Endothelial cell of umbilical vein (primary cell): Measurements from ENCODE around the gene PLPP2. TPM values are rescaled to one million over a fixed set of nuclear protein-coding genes. Genes with fewer than 3 reads are reported as not detected.

Experiments
- BruUV-seq: library from RNA; stranded (reverse); fragments of 400-500 nt; replicated peaks from 2 replicates; lab custom pipeline; 2021; lab: Mats Ljungman, UMichigan
- CTCF ChIA-PET: fragments of 300-600, 350-600 bp; sonication (Branson Sonifier 250); formaldehyde crosslinking; loops from one replicate; lab custom pipeline; 2021; ENCODE audit warnings: antibody characterized with exemption, inconsistent platforms; lab: Charles Lee
- POLR2A ChIA-PET: fragments of 300-600, 350-600 bp; sonication (Branson Sonifier 250); formaldehyde crosslinking; loops from one replicate; lab custom pipeline; 2021; ENCODE audit warnings: antibody characterized with exemption, inconsistent platforms; lab: Charles Lee
- DNase-seq: peaks from one replicate; pipeline ENCODE4 v3.0.0-alpha.2; 2011; ENCODE audit warnings: low read depth, low spot score
- FAIRE-seq: peaks from 2 replicates; lab custom pipeline; 2011; peaks lifted over from hg19 to GRCh38; lab: Jason Lieb, UNC
- H2AFZ ChIP-seq: 2 replicates; pipeline ENCODE4 v1.6.0; 2012; ENCODE audit warnings: low read depth, low read length, control low read depth, inconsistent platforms
- H3K27ac ChIP-seq: 2 replicates; pipeline ENCODE4 v1.5.1; 2011; ENCODE audit warnings: low read depth, mild to moderate bottlenecking, control low read depth, low read length, moderate library complexity; ENCODE audit not compliant: insufficient read depth
- H3K27me3 ChIP-seq, 2 experiments: 2 replicates each; pipeline versions ENCODE4 v1.6.0 to v1.6.1; 2011; ENCODE audit warnings: low read length in 2 of 2, mixed read lengths in 1 of 2; ENCODE audit not compliant: control insufficient read depth in 2 of 2, insufficient read depth in 2 of 2
- H3K36me3 ChIP-seq, 2 experiments: 2 replicates in 1 of 2; 3 replicates in 1 of 2; pipeline ENCODE4 v1.5.1; 2011; ENCODE audit warnings: low read length in 2 of 2, mild to moderate bottlenecking in 1 of 2, moderate library complexity in 1 of 2; ENCODE audit not compliant: control insufficient read depth in 2 of 2, insufficient read depth in 2 of 2; ENCODE audit errors: extremely low read depth in 1 of 2
- H3K4me1 ChIP-seq: 3 replicates; pipeline ENCODE4 v1.5.1; 2011; ENCODE audit warnings: mild to moderate bottlenecking, low read length; ENCODE audit not compliant: control insufficient read depth, insufficient read depth; ENCODE audit errors: extremely low read depth
- H3K4me2 ChIP-seq: 2 replicates; pipeline ENCODE4 v1.6.1; 2011; ENCODE audit warnings: low read length, control low read depth, mixed read lengths; ENCODE audit not compliant: insufficient read depth
- H3K4me3 ChIP-seq, 3 experiments: fragments of 200-600 bp in 1 of 3; sonication (generic), shearing (Covaris generic) in 1 of 3; replicated peaks in 1 of 3; 2 replicates each; pipeline ENCODE4 v1.5.1; 2011 to 2016; ENCODE audit warnings: control low read depth in 3 of 3, low read length in 3 of 3, mild to moderate bottlenecking in 2 of 3, inconsistent platforms in 1 of 3, low read depth in 1 of 3, moderate library complexity in 1 of 3; ENCODE audit not compliant: insufficient read depth in 1 of 3
- H3K79me2 ChIP-seq: 2 replicates; pipeline ENCODE4 v1.6.0; 2012; ENCODE audit warnings: low read length, inconsistent platforms; ENCODE audit not compliant: control insufficient read depth, insufficient read depth
- H3K9ac ChIP-seq: replicated peaks from 2 replicates; pipeline ENCODE3; 2011; ENCODE audit warnings: low read length, control low read depth; ENCODE audit not compliant: insufficient read depth; ENCODE audit errors: extremely low read depth
- H3K9me1 ChIP-seq: replicated peaks from 3 replicates; pipeline ENCODE4 v1.6.0; 2011; ENCODE audit warnings: mild to moderate bottlenecking, low read length; ENCODE audit not compliant: control insufficient read depth, insufficient read depth; ENCODE audit errors: extremely low read depth
- H3K9me3 ChIP-seq: replicated peaks from 2 replicates; pipeline ENCODE4 v1.5.1; 2012; ENCODE audit warnings: low read length, inconsistent platforms; ENCODE audit not compliant: control insufficient read depth, insufficient read depth
- H4K20me1 ChIP-seq: replicated peaks from 2 replicates; pipeline ENCODE3; 2011; ENCODE audit warnings: mild to moderate bottlenecking, low read length; ENCODE audit not compliant: control insufficient read depth, insufficient read depth; ENCODE audit errors: extremely low read depth
- CTCF ChIP-seq, 2 donors: IDR thresholded peaks; 1 replicate in 1 of 2; 2 replicates in 1 of 2; pipeline ENCODE4 v1.5.1; 2011; ENCODE audit warnings: low read length in 2 of 2, mild to moderate bottlenecking in 2 of 2, moderate library complexity in 2 of 2, control low read depth in 1 of 2, inconsistent platforms in 1 of 2, low read depth in 1 of 2; ENCODE audit not compliant: insufficient read depth in 1 of 2; ENCODE audit errors: extremely low read depth in 1 of 2
- EZH2 ChIP-seq: IDR thresholded peaks from 2 replicates; pipeline ENCODE4 v1.6.1; 2012; ENCODE audit warnings: borderline replicate concordance, low read depth, mild to moderate bottlenecking, moderate library complexity, low read length, inconsistent platforms; ENCODE audit not compliant: severe bottlenecking
- FOS ChIP-seq: IDR thresholded peaks from 2 replicates; pipeline ENCODE4 v1.6.1; 2011; ENCODE audit warnings: mild to moderate bottlenecking, low read length, moderate library complexity, borderline replicate concordance; ENCODE audit not compliant: insufficient read depth
- GATA2 ChIP-seq: IDR thresholded peaks from 2 replicates; pipeline ENCODE4 v1.7.0; 2011; ENCODE audit warnings: low read depth, mild to moderate bottlenecking, moderate library complexity, mixed read lengths, low read length; ENCODE audit not compliant: insufficient read length, insufficient read depth
- JUN ChIP-seq: IDR thresholded peaks from 2 replicates; pipeline ENCODE4 v1.6.1; 2011; ENCODE audit warnings: borderline replicate concordance, low read depth; ENCODE audit not compliant: insufficient read length, insufficient read depth
- MAX ChIP-seq: IDR thresholded peaks from 2 replicates; pipeline ENCODE4 v1.6.1; 2011; ENCODE audit not compliant: insufficient read depth, insufficient read length
- MYC ChIP-seq: IDR thresholded peaks from one replicate; pipeline ENCODE4 v1.6.1; 2011; ENCODE audit warnings: mild to moderate bottlenecking, low read depth, low read length
- POLR2A ChIP-seq: IDR thresholded peaks from 2 replicates; pipeline ENCODE4 v1.6.1; 2012; ENCODE audit warnings: low read depth, mild to moderate bottlenecking, control low read depth, low read length
- POLR2AphosphoS5 ChIP-seq: IDR thresholded peaks from 2 replicates; pipeline ENCODE4 v1.6.1; 2012; ENCODE audit warnings: low read depth, mild to moderate bottlenecking, control low read depth, low read length, moderate library complexity; ENCODE audit not compliant: insufficient read depth
- dilution Hi-C: fragments of 300-500 bp; cut with MboI; formaldehyde crosslinking; loops from one replicate; pipeline ENCODE4 v1.15.0; 2019; ENCODE audit warnings: low sequenced_read_pairs; ENCODE audit not compliant: extremely low pct_ligation_motif_present
- intact Hi-C: fragments of 100-400 bp; cut with micrococcal nuclease; formaldehyde crosslinking; loops from one replicate; pipeline ENCODE4 v1.10.0; 2022
- polyA plus RNA-seq, 4 experiments: library from polyadenylated mRNA; depleted of rRNA in 3 of 4; stranded (reverse) in 3 of 4; unstranded in 1 of 4; fragments of >200 nt; gene quantifications; 2 replicates each; pipeline versions ENCODE4 v1.2.1 to v1.2.3, GENCODE V29; 2011 to 2012; ENCODE audit warnings: missing spikeins in 1 of 4
- total RNA-seq: library from RNA; stranded (reverse); gene quantifications from 2 replicates; pipeline ENCODE4 v1.2.3, GENCODE V29; 2021

PLPP2 gene
- total and polyA plus RNA-seq, 2 donors (not counting 3 experiments of a cell fraction or from before 2014, with no cell fraction given): 27.9 to 34.3 TPM

- Histone ChIP-seq H3K4me3 (no peak overlapping the region), H3K4me2 (no peak overlapping the region), H3K27me3 (peaks cover 16 to 27% of the 10 kb centered on the region in 2 experiments), H3K9me3 (no peaks in the 10 kb centered on the region), H3K79me2 (no peaks in the 10 kb centered on the region), H2AFZ (no peak overlapping the region), H3K9ac (no peak overlapping the region), H3K36me3 (no peaks in the 10 kb centered on the region), H3K27ac (no peak overlapping the region), H3K4me1 (peaks cover 11% of the 10 kb centered on the region), H3K9me1 (no peaks in the 10 kb centered on the region), H4K20me1 (no peaks in the 10 kb centered on the region)
- ChIA-PET CTCF (no interaction called here), POLR2A (no interaction called here)
- TSS peak; percentile 11 for BruUV-seq
- dilution Hi-C loops: no loop called here
- FAIRE-seq (no peak), DNase-seq (peak; percentile 35)
- intact Hi-C loops: loop anchor here (10.0 kb wide), 2 partner anchors 55 to 215 kb away; partner anchors contain the start of genes MIER2 and TPGS1
- TF ChIP-seq EZH2: no peak
- TF ChIP-seq MYC: no peak
- TF ChIP-seq CTCF (IDR thresholded peaks at IDR 0.05; ENCODE audit: extremely low read depth in 1 of 2, insufficient read depth in 1 of 2, low read depth in 1 of 2, low read length in 2 of 2): no peak
- no peak for TF ChIP-seq GATA2
- no peak for TF ChIP-seq POLR2AphosphoS5
- no peak for TF ChIP-seq JUN
- TF ChIP-seq POLR2A: no peak
- no peak for TF ChIP-seq MAX
- no peak for TF ChIP-seq FOS
Measured at GRCh38 chr19:289651-290371, 1.4 kb downstream of the PLPP2 start.
